Stimulated activated CD8-positive, alpha-beta memory T cell treated with anti-CD3 and anti-CD28 coated beads, Interleukin-12 subunit alpha, Interleukin-12 subunit beta, amount 100 ng/mL, for 1 hour (primary cell): ENCODE measurements around the gene HIC1.

ENCODE experiments used
- DNase-seq: peaks from one replicate; pipeline ENCODE4 v3.0.0-alpha.2; 2020; ENCODE audit warnings: low read depth

The HIC1 gene

DNA sequence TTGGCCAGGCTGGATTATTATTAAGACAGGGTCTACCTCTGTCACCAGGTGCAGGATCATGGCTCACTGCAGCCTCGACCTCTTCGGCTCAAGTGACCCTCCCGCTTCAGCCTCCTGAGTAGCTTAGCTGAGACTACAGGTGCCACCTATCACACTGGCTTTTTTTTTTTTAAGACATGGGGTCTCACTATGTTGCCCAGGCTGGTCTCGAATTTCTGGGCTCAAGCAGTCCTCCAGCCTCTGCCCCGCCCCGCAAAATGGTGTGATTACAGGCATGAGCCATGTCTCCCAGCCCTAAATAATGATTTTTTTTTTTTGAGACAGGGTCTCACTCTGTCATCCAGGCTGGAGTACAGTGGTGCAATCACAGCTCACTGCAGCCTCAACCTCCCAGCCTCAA is 7.3 kb upstream of the HIC1 start:
- no peak for DNase-seq

DNA sequence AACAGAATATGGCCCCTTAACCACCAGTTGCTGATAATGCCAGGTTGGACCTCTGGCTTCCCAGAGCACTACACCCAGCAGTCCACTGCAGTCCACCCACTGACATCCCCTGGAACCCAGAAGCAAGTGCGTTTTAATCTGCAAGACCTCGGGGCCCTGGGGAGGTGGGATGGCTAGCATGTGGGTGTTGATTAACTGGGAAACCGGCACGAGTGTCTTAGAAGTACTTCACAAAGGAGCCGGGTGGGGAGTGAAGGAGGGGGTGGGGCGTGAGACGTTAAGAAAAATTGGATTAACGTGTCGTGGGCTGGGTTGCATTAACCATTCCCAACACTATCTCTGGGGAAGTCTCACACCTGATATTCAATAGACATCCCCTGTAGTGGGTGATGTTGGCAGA is 6.1 kb upstream of the HIC1 start:
- no peak for DNase-seq

DNA sequence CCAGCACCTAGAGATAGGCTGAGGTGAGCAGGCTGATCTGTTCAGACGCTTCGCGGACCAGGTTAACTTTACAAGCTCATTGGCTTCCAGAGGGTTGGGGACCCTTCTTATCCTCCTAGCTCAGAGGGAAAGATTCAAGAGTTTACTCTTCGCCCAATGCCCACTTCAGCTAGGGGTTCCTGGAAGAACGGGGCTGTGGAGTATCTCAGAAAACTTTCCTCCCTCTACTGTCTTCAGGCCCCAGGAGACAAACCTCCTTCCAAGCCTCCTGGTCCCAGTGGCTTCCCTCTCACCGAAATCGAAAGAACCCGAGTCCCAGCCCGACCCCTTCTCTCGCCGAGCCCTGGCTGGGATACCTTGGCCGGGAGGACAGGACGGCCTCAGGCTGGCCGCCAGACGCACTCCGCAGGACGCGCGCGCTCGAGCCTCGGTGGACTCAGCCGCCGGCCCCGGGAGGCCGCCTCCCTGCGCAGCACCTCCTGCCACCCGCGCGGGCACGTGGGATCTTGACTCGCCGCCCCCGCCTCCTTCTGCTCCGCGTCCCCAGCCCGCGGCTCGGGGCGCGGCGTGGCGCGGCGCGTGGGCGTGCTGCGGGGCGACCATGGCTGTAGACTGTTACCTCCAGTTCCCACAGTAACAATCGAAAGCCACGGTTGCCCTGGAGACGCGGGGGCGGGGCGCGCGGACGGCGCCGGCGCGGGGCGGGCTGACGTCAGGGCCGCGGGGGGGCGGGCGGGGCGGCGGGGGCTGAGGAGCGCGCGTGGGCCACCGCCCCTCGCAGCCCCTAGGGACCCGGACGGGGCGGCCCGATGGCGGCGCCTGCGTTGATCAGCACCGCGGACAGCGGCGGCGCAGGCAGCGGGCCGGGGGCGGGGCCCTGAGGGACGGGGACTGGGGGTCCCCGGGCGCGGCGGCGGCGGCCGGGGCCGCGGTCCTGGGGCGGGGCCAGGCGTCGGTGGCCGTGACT is 5.3 kb upstream of the HIC1 start:
- peak; percentile 86 for DNase-seq

DNA sequence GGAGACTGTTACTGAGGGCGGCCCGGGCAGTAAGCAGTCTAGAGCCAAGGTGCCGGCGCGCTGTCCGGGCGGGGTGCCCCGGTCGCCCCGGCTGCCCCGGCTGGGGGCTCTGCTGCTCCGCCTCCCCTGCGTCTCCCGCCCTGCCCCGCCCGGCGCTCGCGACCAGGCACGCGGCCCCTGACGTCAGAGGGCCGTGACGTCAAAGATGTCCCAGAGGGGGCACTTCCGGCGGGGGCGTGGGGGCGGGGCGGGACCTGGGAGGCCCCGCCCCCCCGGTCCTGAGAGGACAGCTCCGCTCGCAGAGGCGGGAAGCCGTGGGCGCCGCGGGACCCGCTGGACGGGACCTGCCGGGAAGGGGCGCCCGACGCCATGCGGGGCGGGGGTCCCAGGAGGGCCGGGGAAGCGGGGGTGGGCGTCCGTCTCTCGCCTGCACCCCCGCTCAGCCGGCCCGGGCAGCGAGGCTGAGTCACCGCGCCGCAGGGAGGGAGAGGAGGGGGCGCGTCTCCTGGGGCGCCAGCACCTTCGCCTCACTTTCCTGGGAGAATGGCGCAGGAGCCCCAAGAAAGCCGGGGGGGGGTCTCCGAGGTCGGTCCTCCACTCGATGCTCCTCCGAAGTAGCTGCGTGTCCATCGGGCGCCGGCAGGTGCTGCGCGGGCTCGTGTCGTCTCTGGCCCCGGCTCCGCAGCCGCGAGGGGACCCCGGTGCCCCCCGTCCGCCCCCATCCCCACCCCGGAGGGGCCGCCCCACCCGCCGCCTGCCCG is 4.4 kb upstream of the HIC1 start:
- DNase-seq, result peak; percentile 52

DNA sequence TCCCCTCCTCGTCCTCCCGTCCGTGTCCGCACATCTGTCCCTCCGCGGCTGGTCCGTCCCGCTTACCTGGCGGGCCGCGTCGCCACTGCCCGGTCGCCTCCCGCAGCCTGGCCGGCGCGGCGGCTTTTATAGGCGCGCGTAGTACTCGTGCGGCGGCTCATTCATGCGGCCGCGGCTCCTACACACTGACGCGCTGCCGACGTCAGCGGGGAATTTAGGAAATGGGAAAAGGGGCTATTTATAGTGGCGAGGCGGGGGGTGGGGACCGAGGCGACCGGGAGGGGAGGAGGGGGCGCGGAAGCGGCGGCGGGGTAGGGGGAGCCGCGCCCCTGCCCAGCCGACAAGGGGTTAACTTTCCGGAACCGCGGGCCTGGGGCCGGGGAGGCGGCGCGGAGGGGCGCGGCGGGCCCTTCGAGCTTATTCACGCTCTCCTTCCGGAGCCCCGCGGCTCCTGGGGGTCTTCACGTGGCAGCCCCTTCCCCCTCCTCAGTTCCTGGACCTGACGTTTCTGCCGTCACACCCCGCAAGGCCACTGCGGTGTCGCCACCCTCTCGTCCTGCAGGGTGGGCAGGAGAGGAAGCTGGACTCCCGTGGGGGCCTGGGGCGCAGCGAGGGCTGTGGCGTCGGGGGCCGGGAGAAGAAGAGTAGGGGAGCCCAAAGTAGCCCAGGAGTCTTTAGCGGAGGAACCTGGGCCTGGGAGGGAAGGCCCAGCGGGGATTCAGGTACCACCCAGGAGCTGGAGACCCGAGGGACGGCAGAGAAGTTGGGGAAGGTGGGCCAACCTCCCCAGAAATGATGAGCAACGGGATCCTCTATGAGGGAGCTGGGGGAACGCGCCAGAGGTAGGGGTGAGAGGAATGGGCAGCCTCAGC is 3.6 kb upstream of the HIC1 start:
- no peak for DNase-seq

DNA sequence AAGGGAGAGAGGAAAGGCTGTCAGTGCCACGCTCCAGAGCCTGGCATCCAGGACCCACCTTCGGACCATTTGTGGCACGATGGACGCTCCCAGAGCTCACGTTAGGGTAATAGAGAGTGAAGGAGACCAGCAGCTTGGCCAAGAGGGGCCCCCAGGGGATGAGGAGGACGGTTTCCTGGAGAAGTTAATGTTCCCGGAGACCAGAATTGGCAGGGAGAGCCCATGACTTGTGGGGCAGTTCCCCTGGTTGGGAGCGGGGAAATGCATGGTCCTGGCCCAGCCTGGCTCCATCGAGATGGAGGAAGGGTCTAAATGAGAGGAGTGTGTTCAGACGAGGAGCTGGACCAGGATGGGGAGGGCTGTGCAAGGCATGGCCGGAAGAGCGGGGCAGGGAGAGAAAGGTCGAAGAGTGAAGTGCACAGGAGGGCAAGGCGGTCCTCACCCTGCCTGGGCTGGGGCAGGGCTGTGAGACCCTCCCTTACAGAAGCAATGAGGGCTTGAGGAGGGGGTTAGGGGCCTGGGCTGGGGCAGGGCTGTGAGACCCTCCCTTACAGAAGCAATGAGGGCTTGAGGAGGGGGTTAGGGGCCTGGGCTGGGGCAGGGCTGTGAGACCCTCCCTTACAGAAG is 2.9 kb upstream of the HIC1 start:
- DNase-seq, result no peak

DNA sequence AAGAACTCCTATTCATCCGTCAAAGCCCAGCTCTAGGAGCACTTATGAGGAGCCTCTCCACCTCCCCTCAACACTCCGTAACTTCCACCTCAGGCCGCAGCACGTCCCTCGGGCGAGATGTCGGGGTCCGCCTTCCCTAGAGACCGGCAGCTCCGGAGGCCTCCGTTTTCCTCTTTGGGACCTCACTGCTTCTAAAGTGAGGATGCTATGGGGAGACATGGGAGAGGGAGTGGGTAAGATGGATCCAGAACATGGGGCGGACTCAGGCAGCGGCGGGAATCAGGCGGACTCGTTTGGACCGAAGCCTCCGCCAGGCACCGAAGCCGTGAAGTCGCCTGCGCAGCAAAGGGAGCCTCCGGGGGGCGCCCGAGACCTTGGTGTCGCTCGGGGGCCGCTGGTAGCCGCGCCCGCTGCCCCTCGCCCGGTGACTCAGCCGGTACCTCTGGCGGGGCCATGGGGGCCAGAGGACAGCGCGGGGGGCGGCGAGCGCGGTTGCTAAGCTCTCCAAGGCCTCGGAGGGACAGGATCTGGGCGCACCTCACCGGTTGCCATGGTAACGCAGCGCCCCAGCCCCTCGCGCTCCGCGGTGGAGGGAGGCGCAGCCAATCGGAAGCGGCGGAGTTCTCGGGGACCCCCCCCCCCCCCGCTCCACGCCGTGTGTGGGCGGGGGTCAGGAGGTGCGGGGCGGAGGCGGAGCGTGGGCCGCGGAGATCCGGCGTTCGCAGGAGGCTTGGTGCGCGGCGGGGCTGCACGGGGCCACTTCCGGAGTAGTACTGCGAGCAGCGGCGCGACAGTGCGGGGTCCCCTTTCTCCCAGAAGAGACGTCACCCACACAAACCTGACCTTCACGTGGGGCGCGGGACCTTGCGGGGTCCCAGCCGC is 1.3 kb upstream of the HIC1 start:
- DNase-seq, result peak; percentile 56

DNA sequence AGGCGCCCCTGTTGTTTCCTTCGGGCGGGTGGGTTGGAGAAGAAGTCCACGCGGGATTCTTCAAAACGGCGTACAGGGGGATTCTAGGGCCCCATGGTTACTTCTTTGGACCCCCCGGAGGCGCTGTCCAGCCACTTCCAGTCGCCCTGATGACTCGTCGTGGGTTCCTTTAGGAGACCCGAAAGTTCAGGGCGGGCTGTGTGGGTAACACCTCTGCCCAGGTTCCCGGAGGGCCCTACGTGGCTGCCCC is 716 bp upstream of the HIC1 start:
- no peak for DNase-seq

DNA sequence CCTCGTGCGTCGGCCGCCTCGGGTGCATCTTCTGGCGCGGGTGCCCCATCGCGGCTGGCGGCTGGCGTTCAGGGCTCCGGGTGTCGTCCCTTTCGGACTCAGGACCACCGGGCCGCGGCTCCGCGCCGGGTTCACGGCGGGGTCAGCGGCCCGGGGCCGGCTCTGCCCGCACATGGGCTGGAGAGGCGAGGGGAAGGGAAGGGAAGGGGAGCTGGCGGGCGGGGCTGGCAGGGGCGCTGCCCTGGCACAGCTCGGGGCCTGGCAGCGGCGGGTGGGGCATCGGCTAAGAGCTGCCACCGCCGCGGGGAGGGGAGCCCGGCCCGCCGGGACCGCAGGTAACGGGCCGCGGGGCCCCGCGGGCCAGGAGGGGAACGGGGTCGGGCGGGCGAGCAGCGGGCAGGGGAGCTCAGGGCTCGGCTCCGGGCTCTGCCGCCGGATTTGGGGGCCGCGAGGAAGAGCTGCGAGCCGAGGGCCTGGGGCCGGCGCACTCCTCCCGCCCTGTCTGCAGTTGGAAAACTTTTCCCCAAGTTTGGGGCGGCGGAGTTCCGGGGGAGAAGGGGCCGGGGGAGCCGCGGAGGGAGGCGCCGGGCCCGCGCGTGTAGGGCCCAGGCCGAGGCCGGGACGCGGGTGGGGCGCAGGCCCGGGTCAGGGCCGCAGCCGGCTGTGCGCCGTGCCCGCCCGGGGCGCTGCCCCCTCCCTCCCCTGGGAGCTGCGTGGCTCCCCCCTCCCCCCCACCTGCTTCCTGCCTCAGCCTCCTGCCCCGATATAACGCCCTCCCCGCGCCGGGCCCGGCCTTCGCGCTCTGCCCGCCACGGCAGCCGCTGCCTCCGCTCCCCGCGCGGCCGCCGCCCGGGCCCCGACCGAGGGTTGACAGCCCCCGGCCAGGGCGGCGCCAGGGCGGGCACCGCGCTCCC is 646 bp downstream of the HIC1 start:
- no peak for DNase-seq

DNA sequence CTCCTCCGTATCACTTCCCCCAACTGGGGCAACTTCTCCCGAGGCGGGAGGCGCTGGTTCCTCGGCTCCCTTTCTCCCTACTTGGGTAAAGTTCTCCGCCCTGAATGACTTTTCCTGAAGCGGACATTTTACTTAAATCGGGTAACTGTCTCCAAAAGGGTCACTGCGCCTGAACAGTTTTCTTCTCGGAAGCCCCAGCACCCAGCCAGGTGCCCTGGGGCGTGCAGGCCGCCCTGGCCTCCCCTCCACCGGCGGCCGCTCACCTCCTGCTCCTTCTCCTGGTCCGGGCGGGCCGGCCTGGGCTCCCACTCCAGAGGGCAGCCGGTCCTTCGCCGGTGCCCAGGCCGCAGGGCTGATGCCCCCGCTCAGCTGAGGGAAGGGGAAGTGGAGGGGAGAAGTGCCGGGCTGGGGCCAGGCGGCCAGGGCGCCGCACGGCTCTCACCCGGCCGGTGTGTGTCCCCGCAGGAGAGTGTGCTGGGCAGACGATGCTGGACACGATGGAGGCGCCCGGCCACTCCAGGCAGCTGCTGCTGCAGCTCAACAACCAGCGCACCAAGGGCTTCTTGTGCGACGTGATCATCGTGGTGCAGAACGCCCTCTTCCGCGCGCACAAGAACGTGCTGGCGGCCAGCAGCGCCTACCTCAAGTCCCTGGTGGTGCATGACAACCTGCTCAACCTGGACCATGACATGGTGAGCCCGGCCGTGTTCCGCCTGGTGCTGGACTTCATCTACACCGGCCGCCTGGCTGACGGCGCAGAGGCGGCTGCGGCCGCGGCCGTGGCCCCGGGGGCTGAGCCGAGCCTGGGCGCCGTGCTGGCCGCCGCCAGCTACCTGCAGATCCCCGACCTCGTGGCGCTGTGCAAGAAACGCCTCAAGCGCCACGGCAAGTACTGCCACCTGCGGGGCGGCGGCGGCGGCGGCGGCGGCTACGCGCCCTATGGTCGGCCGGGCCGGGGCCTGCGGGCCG is 1.6 kb downstream of the HIC1 start:
- DNase-seq, result no peak

DNA sequence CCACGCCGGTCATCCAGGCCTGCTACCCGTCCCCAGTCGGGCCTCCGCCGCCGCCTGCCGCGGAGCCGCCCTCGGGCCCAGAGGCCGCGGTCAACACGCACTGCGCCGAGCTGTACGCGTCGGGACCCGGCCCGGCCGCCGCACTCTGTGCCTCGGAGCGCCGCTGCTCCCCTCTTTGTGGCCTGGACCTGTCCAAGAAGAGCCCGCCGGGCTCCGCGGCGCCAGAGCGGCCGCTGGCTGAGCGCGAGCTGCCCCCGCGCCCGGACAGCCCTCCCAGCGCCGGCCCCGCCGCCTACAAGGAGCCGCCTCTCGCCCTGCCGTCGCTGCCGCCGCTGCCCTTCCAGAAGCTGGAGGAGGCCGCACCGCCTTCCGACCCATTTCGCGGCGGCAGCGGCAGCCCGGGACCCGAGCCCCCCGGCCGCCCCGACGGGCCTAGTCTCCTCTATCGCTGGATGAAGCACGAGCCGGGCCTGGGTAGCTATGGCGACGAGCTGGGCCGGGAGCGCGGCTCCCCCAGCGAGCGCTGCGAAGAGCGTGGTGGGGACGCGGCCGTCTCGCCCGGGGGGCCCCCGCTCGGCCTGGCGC is 2.4 kb downstream of the HIC1 start:
- DNase-seq, result no peak

DNA sequence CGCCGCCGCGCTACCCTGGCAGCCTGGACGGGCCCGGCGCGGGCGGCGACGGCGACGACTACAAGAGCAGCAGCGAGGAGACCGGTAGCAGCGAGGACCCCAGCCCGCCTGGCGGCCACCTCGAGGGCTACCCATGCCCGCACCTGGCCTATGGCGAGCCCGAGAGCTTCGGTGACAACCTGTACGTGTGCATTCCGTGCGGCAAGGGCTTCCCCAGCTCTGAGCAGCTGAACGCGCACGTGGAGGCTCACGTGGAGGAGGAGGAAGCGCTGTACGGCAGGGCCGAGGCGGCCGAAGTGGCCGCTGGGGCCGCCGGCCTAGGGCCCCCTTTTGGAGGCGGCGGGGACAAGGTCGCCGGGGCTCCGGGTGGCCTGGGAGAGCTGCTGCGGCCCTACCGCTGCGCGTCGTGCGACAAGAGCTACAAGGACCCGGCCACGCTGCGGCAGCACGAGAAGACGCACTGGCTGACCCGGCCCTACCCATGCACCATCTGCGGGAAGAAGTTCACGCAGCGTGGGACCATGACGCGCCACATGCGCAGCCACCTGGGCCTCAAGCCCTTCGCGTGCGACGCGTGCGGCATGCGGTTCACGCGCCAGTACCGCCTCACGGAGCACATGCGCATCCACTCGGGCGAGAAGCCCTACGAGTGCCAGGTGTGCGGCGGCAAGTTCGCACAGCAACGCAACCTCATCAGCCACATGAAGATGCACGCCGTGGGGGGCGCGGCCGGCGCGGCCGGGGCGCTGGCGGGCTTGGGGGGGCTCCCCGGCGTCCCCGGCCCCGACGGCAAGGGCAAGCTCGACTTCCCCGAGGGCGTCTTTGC is 3.1 kb downstream of the HIC1 start:
- no peak for DNase-seq

DNA sequence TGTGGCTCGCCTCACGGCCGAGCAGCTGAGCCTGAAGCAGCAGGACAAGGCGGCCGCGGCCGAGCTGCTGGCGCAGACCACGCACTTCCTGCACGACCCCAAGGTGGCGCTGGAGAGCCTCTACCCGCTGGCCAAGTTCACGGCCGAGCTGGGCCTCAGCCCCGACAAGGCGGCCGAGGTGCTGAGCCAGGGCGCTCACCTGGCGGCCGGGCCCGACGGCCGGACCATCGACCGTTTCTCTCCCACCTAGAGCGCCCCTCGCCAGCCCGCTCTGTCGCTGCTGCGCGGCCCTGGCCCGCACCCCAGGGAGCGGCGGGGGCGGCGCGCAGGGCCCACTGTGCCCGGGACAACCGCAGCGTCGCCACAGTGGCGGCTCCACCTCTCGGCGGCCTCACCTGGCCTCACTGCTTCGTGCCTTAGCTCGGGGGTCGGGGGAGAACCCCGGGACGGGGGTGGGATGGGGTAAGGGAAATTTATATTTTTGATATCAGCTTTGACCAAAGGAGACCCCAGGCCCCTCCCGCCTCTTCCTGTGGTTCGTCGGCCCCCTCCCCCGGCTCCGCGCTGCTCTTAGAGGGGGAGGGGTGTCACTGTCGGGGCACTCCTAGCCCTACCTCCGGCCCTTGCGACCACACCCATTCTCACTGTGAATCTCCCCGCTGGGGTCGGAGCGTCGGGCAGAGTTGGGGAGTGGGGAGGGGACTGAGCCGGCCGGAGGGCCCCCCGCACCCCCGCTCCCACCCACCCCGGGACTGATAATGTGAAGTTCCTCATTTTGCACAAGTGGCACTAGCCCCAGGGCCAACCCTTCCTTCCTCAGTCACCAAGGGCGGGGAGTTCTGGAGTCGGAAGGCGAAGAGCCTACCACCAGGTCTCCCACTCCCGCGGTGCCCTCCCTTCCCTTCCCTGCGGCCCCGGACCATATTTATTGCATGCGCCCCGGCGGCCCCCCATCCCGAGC is 4.0 kb downstream of the HIC1 start:
- DNase-seq, result no peak

DNA sequence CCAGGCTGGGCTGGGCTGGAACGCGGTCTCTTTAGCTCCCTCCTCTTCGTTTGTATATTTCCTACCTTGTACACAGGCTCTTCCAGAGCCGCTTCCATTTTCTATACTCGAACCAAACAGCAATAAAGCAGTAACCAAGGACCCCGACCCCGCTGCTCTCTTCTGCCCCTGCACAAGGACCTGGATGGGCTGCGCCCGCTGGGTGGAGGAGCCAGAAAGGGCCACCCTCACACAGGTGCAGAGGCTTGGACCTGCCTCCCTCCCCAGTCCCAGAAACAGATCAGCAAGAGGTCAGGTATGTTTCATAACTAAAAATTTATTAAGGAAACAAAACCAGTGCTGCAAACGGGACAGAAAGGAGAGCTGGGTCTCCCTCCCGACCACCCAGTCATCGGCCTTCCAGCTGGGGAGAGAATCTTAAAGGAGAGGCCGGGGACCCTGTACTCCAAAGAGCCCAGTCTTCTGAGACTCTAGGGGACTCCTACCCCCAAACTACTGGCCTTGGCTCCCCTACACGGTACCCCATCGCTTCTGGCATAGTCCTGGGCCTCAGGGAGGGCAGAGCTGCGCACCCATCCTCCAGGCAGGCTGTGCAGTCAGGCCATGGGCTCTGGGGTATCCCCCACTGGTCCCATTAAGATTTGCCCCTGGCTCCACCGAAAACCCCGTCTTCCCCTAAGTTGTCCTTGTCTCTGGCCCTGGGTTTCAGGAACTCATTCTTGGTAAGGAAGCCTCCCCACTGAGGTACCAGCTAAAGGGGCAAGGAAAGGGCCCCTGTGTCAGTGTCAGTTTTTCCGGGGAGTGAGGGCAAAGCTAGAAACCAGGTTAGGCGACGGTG is 4.9 kb downstream of the HIC1 start:
- DNase-seq, result no peak

DNA sequence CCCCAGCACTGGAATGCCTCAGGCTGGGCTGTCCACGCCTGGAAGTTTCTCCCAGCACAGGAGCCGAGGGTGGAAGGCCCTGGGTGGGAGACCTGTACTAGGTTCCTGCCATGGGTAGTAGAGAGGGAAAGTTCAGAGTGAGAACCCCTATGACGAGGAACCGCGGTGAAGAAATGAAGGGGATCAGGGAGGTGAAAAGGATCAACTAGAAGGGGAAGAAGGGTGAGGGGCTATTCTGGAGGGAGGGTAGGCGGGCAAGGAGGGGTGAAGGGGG is 5.4 kb downstream of the HIC1 start:
- no peak for DNase-seq
